NCI-H526 treated with DMSO at 0.1 percent for 48 hours (cell line): Measurements from ENCODE around the gene GMPPA.

Source experiments
- DNase-seq: peaks from one replicate; lab custom pipeline; 2025; lab: John Stamatoyannopoulos, UW

The GMPPA gene

DNA sequence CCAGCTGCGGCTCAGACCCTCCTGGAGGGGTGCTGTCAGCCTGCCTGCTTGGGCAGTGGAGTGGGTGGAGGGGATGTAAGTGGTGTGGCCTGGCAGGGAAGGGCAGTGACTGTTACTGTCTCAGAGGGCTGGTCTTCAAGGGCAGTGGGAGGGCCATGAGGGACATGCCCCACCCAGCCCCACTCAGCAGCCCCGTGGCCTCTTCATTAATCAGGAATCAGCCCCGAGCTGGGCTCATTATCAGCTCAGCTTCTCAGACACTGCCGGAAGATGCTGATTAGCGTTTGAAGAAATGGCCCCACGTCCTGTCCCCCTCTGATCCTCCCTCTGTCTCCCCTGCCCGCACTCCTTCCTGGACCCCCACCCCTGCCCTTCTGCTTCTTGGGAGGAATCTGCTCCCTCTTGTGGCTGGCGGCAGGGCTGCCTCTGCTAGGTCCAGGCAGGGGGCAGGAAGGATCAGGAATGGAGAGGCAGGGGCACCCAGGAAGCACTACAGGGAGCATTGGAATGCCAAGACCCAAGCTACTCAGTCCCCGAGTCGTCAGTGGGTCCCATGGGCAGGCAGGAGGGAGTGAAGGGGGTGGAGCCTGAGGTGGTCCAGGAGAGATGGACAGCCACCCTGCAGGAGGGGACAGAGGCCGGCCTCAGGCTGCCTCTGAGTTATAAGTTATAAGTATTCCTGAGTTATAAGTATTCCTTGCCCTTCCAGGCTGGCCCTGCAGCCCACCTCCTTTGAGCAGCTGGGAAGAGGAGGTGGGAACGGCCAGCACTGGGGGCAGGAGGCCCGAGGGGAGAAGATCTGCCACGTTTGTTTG, 22.6 kb downstream of the GMPPA start:
- no peak for DNase-seq

DNA sequence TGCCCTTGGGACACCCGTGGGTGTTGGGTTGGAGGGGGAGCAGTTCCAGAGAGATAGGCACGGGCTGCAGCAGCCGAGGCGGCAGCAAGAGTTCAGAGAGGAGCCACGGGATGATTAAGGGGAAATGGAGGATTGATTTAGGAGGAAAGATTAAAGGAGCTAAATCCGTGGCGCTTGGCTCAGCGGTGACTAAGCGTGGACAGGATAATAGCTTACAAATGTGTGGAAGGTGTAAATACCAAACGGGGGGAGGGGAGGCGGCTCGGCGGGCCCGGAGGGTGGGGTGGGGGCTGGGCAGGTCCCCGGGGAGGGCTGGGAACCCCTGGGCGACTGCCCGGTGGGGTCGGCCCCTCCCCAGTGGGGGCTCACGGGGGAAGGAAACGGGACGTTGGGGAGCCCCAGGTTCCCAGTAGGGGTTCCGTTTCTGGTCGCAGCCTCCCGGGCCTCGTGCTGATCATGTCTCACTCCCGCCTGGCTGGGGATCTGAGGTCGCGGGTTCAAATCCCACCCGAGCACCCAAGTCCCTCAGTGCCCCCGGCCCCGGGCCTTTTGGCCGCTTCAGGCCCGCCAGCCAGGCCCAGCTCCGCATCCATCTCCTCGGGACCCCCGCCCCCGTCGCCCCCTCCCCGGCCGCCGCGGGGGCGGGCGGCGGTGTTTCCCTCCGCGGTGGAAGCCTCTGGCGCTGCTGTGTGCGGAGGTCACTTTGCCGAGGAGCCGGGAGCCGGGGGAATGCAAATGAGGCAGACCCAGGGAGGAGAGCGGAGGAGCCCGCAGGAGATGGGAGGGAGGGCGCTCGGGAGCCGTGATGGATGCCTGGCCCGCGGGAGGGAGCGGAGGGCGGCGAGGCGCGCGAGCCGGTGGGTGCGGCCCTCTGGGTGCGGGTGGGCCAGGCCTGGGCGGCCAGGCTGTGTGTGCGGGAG, 23.7 kb downstream of the GMPPA start:
- DNase-seq: peak; percentile 62

DNA sequence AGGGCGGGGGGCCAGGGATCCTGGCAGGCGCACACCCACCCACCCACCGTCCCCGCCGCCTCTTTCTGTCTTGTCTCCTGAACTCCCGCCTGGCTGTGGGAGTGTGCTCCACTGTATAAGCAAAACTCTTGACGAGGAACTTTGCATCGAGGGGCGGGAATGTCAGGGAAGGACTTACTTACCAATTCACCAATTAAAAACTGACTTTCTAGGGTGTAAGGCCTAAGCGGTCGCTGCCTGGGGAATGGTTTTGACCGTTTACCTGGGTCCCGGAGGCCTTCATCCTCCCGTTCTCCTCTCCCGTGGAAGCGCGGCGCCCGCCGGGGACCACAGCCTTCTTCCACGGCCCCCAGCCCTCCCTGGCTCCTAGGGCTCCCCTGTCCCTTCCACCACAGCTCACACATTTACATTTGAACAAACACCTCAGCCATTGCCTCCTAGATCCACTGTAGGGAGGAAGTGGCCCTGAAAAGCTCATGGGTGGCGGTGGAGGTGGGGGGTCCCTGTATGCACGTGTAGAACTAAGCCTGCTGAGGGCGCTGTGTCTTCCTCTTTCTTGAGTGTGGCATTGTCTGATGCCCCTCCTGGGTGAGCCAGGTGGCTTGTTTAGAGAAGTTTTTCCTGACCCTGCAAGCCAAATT, 24.5 kb downstream of the GMPPA start:
- peak; percentile 38 for DNase-seq

GRCh38 chr2:219524817-219525216, 26.1 kb downstream of the GMPPA start:
- no peak for DNase-seq

- no peak for DNase-seq
Measured at GRCh38 chr2:219525533-219526232, 27.0 kb downstream of the GMPPA start.

DNA sequence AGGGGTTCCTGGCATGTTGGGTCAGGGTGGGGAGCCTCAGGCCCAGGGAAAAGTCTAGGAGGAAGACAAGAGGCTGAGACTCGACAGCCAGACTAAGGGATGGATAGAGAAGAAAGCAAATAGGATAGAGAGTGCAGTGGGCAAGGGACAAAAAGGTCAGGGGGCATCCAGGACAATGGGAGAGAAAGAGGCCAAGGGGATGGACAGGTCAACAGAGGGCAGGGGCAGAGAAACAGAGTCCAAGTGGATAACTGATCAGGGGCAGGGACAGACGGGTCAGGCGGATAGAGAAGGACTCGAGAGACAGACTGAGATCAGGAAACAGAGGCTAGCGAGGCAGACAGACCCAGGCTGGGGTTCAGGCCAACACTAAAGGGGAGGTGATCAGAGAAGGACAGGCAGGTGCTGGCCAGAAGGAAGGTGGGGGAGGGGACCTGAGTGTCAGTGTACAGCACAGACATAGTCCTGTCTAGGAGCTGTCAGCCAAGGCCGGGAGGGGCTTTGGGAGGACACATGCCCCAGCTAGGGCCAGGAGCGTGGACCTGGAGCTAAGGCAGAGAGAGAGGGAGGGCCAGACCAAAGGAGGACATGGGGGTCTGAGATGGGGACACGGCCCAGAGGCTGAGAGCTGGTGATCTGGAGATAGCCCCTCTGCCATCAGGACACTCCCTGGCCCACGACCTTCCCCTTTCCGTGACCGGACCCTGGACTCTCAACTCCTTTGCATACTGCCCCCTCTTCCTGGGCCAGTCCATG, 27.8 kb downstream of the GMPPA start:
- no peak for DNase-seq

- DNase-seq: no peak
Measured at GRCh38 chr2:219527076-219527394, 28.3 kb downstream of the GMPPA start.

- no peak for DNase-seq
Measured at GRCh38 chr2:219527472-219527871, 28.8 kb downstream of the GMPPA start.

DNA sequence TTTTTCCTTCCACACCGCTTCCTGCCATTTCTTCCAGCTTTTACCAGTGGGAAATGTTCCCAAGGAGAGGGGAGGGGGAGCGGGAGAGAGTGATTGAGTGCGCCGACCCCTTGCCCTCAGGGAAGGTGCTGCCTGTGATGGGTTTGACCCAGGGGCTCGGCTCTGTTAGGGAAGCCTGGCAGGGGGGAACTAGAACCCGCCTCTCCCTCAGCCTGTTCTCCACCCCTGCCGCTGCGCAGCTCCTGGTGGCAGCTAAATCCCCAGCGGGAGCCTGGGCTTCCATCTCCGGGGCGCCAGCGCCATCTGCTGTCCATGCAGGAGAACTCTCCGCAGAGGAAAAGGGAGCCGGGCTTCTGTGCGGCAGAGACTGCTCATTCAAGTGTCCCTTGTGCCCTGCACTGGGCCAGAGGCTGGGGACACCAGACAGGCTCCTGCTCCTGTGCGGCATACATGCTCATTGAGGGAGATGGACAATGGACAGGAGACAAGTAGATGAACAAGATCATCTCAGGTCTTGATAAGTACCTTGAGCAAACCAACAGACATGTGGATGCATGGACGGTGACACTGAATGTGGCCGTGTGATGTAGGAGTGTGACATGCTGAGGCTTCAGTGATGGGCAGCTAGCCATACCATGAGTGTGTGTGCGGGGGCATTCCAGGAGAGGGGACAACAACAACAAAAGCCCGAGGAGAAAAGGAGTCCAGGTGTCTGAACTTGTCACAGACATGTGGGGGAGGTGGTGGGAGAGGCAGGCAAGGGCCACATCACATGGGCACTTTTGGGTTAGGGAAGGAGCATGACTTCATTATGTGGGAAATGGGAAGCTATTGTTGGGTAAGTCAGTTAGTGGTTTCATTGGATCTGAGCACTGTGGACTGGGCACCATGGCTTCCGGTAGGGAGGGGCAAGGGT, 31.6 kb downstream of the GMPPA start:
- peak; percentile 65 for DNase-seq

GRCh38 chr2:219531639-219532377, 33.1 kb downstream of the GMPPA start:
- no peak for DNase-seq

- DNase-seq: no peak
Measured at GRCh38 chr2:219532378-219532649, 33.6 kb downstream of the GMPPA start.

GRCh38 chr2:219533930-219534661, 35.4 kb downstream of the GMPPA start:
- no peak for DNase-seq

DNA sequence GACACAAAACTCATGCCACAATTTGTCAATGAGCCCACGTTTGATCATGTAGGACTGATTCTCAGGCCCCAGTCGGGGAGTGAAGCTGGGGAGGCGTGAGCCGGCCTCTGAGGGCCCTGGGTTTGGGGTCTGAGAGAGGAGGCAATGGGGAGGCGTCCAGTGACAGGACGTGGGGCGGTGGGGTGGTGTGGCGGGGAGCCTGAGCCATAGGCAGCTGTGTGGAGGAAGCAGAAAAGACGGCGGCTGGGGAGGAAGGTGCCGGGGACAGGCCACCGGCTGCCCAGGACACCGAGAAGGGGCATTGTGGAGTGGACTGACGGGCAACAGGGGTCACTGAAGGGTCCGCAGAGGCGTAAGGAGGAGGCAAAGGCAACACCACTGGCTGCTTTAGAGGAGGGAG, 37.7 kb downstream of the GMPPA start:
- DNase-seq: no peak

GRCh38 chr2:219536967-219537366, 38.3 kb downstream of the GMPPA start:
- DNase-seq: no peak

DNA sequence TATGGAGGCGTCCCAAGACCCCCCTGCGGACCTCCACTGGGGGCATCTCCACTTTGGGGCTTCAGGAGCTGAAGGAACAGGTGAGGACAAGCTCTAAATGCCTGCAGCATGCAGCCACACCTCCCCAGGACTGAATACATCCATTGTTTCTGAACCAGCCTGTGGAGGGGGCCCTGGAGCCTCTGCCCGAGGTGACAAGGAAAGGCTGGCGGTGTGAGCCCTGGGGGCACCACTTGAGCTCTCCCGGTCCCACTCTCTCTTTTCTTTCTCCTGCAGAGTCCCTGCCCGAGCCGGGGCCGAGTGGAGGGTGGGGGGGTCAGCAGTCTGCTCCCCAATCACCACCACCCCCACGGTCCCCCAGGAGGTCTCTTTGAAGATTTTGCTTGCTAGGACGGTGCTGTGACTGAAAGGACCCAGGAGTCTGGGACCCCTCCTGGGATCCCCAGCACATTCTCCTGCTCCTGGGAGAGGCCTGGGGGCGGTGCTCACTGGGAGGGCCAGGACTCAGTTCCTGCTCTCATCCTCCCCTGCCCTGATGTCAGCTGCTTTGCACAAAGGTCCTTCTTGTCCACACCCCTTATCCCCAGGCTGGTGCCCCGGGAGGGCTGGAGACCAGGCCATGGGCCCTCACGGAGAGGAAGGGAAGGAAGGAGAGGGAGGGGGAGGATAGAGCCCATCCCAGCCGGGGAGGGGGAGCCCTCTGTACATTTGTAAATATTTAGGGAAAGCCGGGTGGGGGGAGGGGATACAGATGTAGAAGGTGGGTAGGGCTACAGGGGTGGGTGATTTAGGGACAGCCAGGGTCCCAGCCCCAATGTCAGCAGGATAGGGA, 39.2 kb downstream of the GMPPA start:
- no peak for DNase-seq

DNA sequence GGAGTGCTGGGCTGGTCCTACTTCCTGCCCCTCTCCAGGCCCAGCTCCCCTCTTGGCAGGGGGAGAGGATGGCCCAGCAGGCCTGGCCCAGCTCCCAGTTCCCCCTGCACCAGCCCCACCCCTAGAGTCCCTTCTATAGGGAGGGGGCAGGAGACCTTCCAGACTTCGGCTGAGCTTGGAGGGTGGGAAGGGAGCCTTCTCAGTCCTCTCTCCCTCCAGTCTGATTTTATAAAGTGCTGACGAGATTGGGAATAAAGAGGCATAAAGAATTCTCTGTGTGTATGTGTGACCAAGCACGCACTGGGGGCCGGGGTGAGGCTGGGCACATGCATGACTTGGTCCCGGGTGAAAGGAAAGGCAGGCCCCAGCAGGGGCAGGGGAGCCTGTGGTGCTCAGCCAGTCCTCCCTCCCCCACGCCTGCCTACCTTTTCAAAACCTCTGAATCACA, 39.8 kb downstream of the GMPPA start:
- DNase-seq: no peak

DNA sequence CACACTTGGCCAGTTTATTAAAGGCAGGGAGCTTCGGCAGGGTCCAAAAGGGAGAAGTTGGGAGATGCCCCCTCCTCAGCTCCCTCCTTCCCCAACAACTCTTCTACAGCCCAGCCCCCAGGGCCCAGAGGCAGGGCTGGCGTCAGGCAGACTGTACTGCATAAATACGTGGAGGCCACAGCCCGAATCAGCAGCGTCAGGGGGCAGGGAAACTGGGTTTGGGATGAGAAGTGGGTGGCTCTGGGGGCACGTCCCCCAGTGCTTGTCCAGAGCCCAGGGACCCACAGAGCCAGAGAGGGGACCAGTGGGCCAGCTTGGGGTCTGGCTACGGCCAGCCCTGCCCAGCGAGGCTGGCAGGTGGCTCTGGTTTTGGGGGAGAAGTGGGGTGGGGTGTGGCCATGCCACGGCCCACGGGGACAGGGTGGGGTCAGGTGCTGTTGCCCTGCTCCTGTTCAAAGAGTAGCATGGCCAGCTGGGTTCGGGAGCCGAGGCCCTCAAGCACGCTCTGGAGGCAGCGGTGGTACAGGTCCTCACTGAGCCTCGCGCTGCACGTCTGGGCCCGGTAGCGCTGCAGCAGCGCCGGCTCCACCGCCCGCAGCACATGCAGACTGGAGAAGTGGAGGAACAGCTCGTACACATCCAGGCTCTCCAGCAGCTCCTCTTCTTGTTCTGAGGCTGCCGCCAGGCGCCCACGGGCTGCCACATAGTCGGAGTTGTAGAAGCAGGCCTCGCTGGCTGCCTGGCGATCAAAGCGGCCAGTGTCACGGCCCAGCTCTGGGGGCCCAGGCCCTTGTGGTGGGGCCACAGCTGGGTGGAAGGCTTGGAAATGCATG, 40.5 kb downstream of the GMPPA start:
- DNase-seq: no peak
